Astrocyte of the spinal cord (primary cell): ENCODE data around the gene LPAR2.

Experiments used
- DNase-seq: peaks from one replicate; pipeline ENCODE4 v3.0.0; 2011; ENCODE audit warnings: low read depth, low spot score
- H3K4me3 ChIP-seq: 2 replicates; pipeline ENCODE4 v1.5.1; 2011; ENCODE audit warnings: low read depth, mild to moderate bottlenecking, low read length, moderate library complexity
- CTCF ChIP-seq: IDR thresholded peaks from 2 replicates; pipeline ENCODE4 v1.5.1; 2012; ENCODE audit warnings: low read depth, mild to moderate bottlenecking, low read length, inconsistent platforms
- in situ Hi-C: cut with HindIII; loops from 2 replicates; pipeline ENCODE4 v1.10.0; 2017; ENCODE audit warnings: low sequenced_read_pairs

LPAR2 gene

GRCh38 chr19:19645233-19645870 is 17.3 kb upstream of the LPAR2 start:
- in situ Hi-C loops = no loop called here
- no peak for TF ChIP-seq CTCF
- no peak overlapping the region for H3K4me3 ChIP-seq
- DNase-seq = no peak

- in situ Hi-C loops = no loop called here
- no peak for TF ChIP-seq CTCF
- DNase-seq = no peak
- H3K4me3 ChIP-seq = no peak overlapping the region
Measured at GRCh38 chr19:19644054-19644388, 16.0 kb upstream of the LPAR2 start.

GRCh38 chr19:19643158-19644053 is 15.4 kb upstream of the LPAR2 start, which contains the start of gene GMIP:
Gene GMIP (minus strand): TSS chr19:19643657. CDS start chr19:19643529, 128 bp downstream.
- peak within 1 kb of the TSS; percentile 87 for H3K4me3 ChIP-seq
- DNase-seq = peak; percentile 24
- in situ Hi-C loops = no loop called here
- peak; percentile 82 for TF ChIP-seq CTCF

GRCh38 chr19:19642506-19643157 is 14.6 kb upstream of the LPAR2 start:
- no peak for TF ChIP-seq CTCF
- peak overlapping the region; percentile 87 for H3K4me3 ChIP-seq
- in situ Hi-C loops = no loop called here
- DNase-seq = no peak

- no peak for TF ChIP-seq CTCF
- in situ Hi-C loops = no loop called here
- no peak for DNase-seq
- H3K4me3 ChIP-seq = no peak overlapping the region
Measured at GRCh38 chr19:19637523-19638251, 9.7 kb upstream of the LPAR2 start.

GRCh38 chr19:19637186-19637522 is 9.1 kb upstream of the LPAR2 start:
- no peak for DNase-seq
- in situ Hi-C loops = no loop called here
- H3K4me3 ChIP-seq = no peak overlapping the region
- TF ChIP-seq CTCF = no peak
